HUES48 (cell line): Measurements from ENCODE around the gene VASN.
"Not testable (repeated sequence)": the region's sequence is repeated elsewhere in the genome, so short reads cannot be mapped to it uniquely, and the experiment has no call there.

ENCODE experiments used
- H3K27ac ChIP-seq: one replicate; pipeline ENCODE4 v1.7.0; 2013; ENCODE audit warnings: low read depth, low read length, inconsistent platforms
- H3K27me3 ChIP-seq: 2 replicates; pipeline ENCODE4 v1.6.1; 2013; ENCODE audit warnings: mild to moderate bottlenecking, low read length; ENCODE audit not compliant: control insufficient read depth, insufficient read depth
- H3K36me3 ChIP-seq: 2 replicates; pipeline ENCODE4 v1.6.1; 2013; ENCODE audit warnings: low read length; ENCODE audit not compliant: control insufficient read depth, insufficient read depth
- H3K4me1 ChIP-seq: 2 replicates; pipeline ENCODE4 v1.6.1; 2013; ENCODE audit warnings: mild to moderate bottlenecking, low read length; ENCODE audit not compliant: control insufficient read depth, insufficient read depth
- H3K4me3 ChIP-seq: 2 replicates; pipeline ENCODE4 v1.5.1; 2013; ENCODE audit warnings: mild to moderate bottlenecking, low read depth, low read length
- H3K9ac ChIP-seq: 2 replicates; pipeline ENCODE4 v1.6.1; 2013; ENCODE audit warnings: mild to moderate bottlenecking, low read depth, low read length, moderate library complexity
- H3K9me3 ChIP-seq: 2 replicates; pipeline ENCODE4 v1.6.1; 2013; ENCODE audit warnings: low read length; ENCODE audit not compliant: control insufficient read depth, insufficient read depth

Gene VASN

GRCh38 chr16:4328782-4329775, 42.6 kb upstream of the VASN start:
- H3K27ac ChIP-seq: peak overlapping the region; percentile 78
- no peaks in the 10 kb centered on the region for H3K9me3 ChIP-seq
- H3K9ac ChIP-seq: no peak overlapping the region
- H3K36me3 ChIP-seq: peaks cover 12% of the 10 kb centered on the region
- no peak overlapping the region for H3K4me3 ChIP-seq
- peaks cover 14% of the 10 kb centered on the region for H3K4me1 ChIP-seq
- H3K27me3 ChIP-seq: no peaks in the 10 kb centered on the region

GRCh38 chr16:4330277-4330874, 41.3 kb upstream of the VASN start:
- Histone ChIP-seq H3K9me3 (no peaks in the 10 kb centered on the region), H3K4me3 (no peak overlapping the region), H3K27ac (no peak overlapping the region), H3K27me3 (no peaks in the 10 kb centered on the region), H3K4me1 (peaks cover 7% of the 10 kb centered on the region), H3K36me3 (peaks cover 22% of the 10 kb centered on the region), H3K9ac (no peak overlapping the region)

DNA sequence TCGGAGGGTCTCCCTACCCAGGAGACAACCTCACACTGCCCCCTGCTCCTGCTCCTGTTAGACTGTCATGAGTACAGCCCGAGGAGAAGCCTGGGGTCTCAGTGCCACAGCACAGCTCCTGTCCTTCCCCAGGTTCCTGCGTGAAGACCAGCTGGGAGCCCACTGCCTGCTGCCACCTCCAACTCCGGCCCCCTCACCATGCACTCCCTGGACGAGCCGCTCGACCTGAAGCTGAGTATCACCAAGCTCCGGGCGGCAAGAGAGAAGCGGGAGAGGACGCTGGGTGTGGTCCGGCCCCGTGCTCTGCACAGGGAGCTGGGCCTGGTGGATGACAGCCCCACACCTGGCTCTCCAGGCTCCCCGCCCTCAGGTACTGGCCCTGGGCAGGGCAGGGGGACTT, 39.6 kb upstream of the VASN start:
- no peak overlapping the region for H3K9ac ChIP-seq
- peaks cover 36% of the 10 kb centered on the region for H3K36me3 ChIP-seq

GRCh38 chr16:4332623-4333307, 38.9 kb upstream of the VASN start:
- H3K4me1 ChIP-seq: peaks cover 7% of the 10 kb centered on the region
- no peak overlapping the region for H3K4me3 ChIP-seq
- H3K36me3 ChIP-seq: peaks cover 43% of the 10 kb centered on the region
- no peaks in the 10 kb centered on the region for H3K9me3 ChIP-seq
- no peaks in the 10 kb centered on the region for H3K27me3 ChIP-seq
- H3K9ac ChIP-seq: no peak overlapping the region
- no peak overlapping the region for H3K27ac ChIP-seq

More for the DNA sequence above, 39.6 kb upstream of the VASN start:
- H3K27me3 ChIP-seq: no peaks in the 10 kb centered on the region
- H3K9me3 ChIP-seq: no peaks in the 10 kb centered on the region
- H3K4me1 ChIP-seq: peaks cover 7% of the 10 kb centered on the region
- H3K27ac ChIP-seq: no peak overlapping the region
- H3K4me3 ChIP-seq: no peak overlapping the region

DNA sequence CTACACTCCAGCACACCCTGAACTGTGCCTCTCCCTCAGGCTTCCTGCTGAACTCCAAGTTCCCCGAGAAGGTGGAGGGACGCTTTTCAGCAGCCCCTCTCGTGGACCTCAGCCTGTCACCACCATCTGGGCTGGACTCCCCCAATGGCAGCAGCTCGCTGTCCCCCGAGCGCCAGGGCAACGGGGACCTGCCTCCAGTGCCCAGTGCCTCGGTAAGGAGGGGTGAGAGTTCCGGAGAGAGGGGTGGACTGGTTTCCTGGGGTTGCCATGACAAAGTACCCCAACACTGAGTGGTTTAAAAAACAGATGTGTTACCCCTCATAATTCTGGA, 38.4 kb upstream of the VASN start:
- H3K36me3 ChIP-seq: peaks cover 44% of the 10 kb centered on the region

GRCh38 chr16:4333714-4334113, 37.9 kb upstream of the VASN start:
- H3K9me3 ChIP-seq, H3K4me1 ChIP-seq, H3K27ac ChIP-seq, H3K27me3 ChIP-seq, H3K9ac ChIP-seq, H3K4me3 ChIP-seq: not testable (repeated sequence)
- H3K36me3 ChIP-seq: peaks cover 45% of the 10 kb centered on the region

More for the DNA sequence above, 38.4 kb upstream of the VASN start:
- Histone ChIP-seq H3K9me3 (no peaks in the 10 kb centered on the region), H3K27me3 (no peaks in the 10 kb centered on the region), H3K4me3 (no peak overlapping the region), H3K27ac (no peak overlapping the region), H3K4me1 (peaks cover 7% of the 10 kb centered on the region), H3K9ac (no peak overlapping the region)

- no peaks in the 10 kb centered on the region for H3K4me1 ChIP-seq
- H3K9ac ChIP-seq: no peak overlapping the region
- no peak overlapping the region for H3K4me3 ChIP-seq
- H3K27me3 ChIP-seq: no peaks in the 10 kb centered on the region
- peaks cover 57% of the 10 kb centered on the region for H3K36me3 ChIP-seq
- H3K27ac ChIP-seq: no peak overlapping the region
- no peaks in the 10 kb centered on the region for H3K9me3 ChIP-seq
These were observed 36.7 kb upstream of the VASN start for GRCh38 chr16:4334724-4335495.

DNA sequence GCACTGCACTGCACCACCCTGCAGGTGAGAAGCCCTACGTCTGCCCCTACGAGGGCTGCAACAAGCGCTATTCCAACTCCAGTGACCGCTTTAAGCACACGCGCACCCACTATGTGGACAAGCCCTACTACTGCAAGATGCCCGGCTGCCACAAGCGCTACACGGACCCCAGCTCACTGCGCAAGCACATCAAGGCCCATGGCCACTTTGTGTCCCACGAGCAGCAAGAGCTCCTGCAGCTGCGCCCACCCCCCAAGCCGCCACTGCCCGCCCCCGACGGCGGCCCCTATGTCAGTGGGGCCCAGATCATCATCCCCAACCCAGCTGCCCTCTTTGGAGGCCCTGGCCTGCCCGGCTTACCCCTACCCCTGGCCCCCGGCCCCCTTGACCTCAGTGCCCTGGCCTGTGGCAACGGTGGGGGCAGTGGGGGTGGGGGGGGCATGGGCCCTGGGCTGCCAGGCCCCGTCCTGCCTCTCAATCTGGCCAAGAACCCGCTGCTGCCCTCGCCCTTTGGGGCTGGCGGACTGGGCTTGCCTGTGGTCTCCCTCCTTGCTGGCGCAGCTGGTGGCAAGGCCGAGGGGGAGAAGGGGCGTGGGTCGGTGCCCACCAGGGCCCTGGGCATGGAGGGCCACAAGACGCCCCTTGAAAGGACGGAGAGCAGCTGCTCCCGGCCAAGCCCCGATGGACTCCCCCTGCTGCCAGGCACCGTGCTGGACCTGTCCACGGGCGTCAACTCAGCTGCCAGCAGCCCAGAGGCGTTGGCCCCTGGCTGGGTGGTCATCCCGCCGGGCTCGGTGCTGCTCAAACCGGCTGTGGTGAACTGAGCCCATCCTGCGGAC, 34.7 kb upstream of the VASN start:
- Histone ChIP-seq H3K4me3 (no peak overlapping the region), H3K27ac (no peak overlapping the region), H3K9ac (no peak overlapping the region), H3K36me3 (peaks cover 75% of the 10 kb centered on the region), H3K4me1 (no peaks in the 10 kb centered on the region), H3K27me3 (no peaks in the 10 kb centered on the region), H3K9me3 (no peaks in the 10 kb centered on the region)

DNA sequence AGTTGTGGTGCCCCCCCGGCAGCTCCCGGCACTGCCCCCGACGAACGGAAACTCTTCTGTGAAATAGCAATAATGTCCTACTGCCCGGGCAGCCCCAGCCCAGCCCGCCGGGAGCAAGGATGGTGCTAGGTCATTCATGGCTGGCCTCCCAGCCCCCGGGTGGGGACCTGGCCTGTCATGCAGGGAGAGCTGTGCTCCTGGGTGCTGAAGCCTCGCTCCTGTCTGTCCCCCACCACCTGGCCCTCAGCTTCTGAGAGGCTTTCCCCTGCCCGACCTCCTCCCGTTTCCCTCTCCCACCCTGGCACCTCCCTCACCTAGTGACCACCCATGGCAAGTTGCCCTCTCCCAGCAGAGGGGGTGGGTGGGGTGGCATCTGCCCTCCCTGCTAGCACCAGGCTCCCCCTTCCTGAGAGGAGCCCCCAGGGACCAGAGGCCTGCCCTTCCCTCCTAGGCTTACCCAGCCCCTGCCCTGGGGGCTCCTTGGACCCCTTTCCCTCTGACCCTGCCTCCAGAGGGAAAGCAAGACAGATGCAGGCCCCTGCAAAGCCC, 34.0 kb upstream of the VASN start:
- H3K4me3 ChIP-seq: no peak overlapping the region
- no peak overlapping the region for H3K9ac ChIP-seq
- no peaks in the 10 kb centered on the region for H3K4me1 ChIP-seq
- peaks cover 74% of the 10 kb centered on the region for H3K36me3 ChIP-seq
- no peaks in the 10 kb centered on the region for H3K9me3 ChIP-seq
- H3K27me3 ChIP-seq: no peaks in the 10 kb centered on the region
- no peak overlapping the region for H3K27ac ChIP-seq

- Histone ChIP-seq H3K4me1 (no peaks in the 10 kb centered on the region), H3K27ac (no peak overlapping the region), H3K9ac (no peak overlapping the region), H3K27me3 (no peaks in the 10 kb centered on the region), H3K4me3 (no peak overlapping the region), H3K9me3 (no peaks in the 10 kb centered on the region), H3K36me3 (peaks cover 69% of the 10 kb centered on the region)
These were observed 33.5 kb upstream of the VASN start for GRCh38 chr16:4338125-4338582.
